Suprapubic skin (tissue), 4 donors: ENCODE data around the gene SLC40A1.

Experiments
- POLR2A ChIP-seq, 2 donors: fragments of 450-650 bp; IDR thresholded peaks; one replicate each; pipeline ENCODE4 v1.6.1; 2017; ENCODE audit warnings: antibody characterized with exemption in 2 of 2, mild to moderate bottlenecking in 2 of 2, moderate library complexity in 2 of 2
- POLR2AphosphoS5 ChIP-seq, 3 donors: sonication (generic); formaldehyde crosslinking; IDR thresholded peaks; one replicate each; pipeline ENCODE4 v1.6.1; 2017; ENCODE audit warnings: antibody characterized with exemption in 3 of 3
- TF ChIP-seq, protein P1 (sequence below), 2 donors: fragments of 200-600 bp in 1 of 2; fragments of 450-650 bp in 1 of 2; sonication (generic) in 1 of 2; IDR thresholded peaks; one replicate each; pipeline ENCODE4 v1.5.1; 2016 to 2019; ENCODE audit warnings: antibody characterized with exemption in 2 of 2, mild to moderate bottlenecking in 1 of 2, moderate library complexity in 1 of 2

DNA sequence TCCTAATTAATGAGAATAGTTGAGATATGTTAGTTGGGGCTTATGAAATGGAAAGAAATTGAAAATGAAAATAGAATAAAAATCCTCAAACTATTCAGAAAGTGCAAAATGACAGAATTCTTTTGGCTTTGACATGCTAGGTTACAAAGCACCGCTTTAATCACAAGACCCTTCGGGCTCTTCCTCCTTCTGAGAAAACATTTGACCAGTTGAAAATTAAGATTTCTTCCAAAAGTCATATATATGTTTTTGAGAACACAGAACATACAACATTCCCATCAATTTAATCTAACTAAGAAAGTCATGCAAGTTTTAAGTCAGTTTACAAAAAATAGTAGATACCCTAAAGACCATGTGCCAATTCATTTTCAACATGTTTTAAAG is 2.2 kb upstream of the SLC40A1 start:
- TF ChIP-seq, protein P1, sequence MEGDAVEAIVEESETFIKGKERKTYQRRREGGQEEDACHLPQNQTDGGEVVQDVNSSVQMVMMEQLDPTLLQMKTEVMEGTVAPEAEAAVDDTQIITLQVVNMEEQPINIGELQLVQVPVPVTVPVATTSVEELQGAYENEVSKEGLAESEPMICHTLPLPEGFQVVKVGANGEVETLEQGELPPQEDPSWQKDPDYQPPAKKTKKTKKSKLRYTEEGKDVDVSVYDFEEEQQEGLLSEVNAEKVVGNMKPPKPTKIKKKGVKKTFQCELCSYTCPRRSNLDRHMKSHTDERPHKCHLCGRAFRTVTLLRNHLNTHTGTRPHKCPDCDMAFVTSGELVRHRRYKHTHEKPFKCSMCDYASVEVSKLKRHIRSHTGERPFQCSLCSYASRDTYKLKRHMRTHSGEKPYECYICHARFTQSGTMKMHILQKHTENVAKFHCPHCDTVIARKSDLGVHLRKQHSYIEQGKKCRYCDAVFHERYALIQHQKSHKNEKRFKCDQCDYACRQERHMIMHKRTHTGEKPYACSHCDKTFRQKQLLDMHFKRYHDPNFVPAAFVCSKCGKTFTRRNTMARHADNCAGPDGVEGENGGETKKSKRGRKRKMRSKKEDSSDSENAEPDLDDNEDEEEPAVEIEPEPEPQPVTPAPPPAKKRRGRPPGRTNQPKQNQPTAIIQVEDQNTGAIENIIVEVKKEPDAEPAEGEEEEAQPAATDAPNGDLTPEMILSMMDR (IDR thresholded peaks at IDR 0.05): no peak
- TF ChIP-seq POLR2A (IDR thresholded peaks at IDR 0.05) (no peak), POLR2AphosphoS5 (IDR thresholded peaks at IDR 0.05) (no peak)
